Testis (tissue), 3 donors: ENCODE data around the gene COL5A1. TPM values are rescaled to one million over a fixed set of nuclear protein-coding genes. Genes with fewer than 3 reads are reported as not detected.

Experiments
- DNase-seq: peaks from one replicate; pipeline ENCODE4 v3.0.0-alpha.2; 2019
- H3K27ac ChIP-seq, 2 donors: fragments of 200-600 bp; sonication (generic); one replicate each; pipeline ENCODE4 v1.5.1; 2019
- H3K27me3 ChIP-seq: fragments of 200-600 bp; sonication (generic); one replicate; pipeline ENCODE4 v1.5.1; 2019
- H3K36me3 ChIP-seq: fragments of 200-600 bp; sonication (generic); one replicate; pipeline ENCODE4 v1.5.1; 2017; ENCODE audit warnings: low read depth; ENCODE audit errors: missing control alignments
- H3K4me1 ChIP-seq: fragments of 200-600 bp; sonication (generic); one replicate; pipeline ENCODE4 v1.5.1; 2019
- H3K4me3 ChIP-seq, 2 donors: fragments of 200-600 bp; sonication (generic); one replicate each; pipeline ENCODE4 v1.5.1; 2017 to 2019
- H3K9me3 ChIP-seq: fragments of 200-600 bp; sonication (generic); one replicate; pipeline ENCODE4 v1.5.1; 2017
- POLR2A ChIP-seq: fragments of 450-650 bp; IDR thresholded peaks from one replicate; pipeline ENCODE4 v1.6.1; 2017; ENCODE audit warnings: antibody characterized with exemption, mild to moderate bottlenecking, moderate library complexity
- WGBS, 2 donors: methylation state at CpG; one replicate each; pipeline ENCODE4 v1.1.5; 2018; 5-methylcytosine and 5-hydroxymethylcytosine counted together
- intact Hi-C: fragments of 100-400 bp; cut with DNase I; formaldehyde crosslinking; loops from one replicate; pipeline ENCODE4 v1.15.1; 2023; ENCODE audit warnings: low total_unique reads
- polyA plus RNA-seq: library from polyadenylated mRNA; stranded (reverse); fragments of 350-450 nt; fragmentation: Illumina TruSeq; extraction: RNeasy Lipid Tissue Mini Kit (QIAGEN cat#74804); gene quantifications from one replicate; pipeline ENCODE4 v1.2.3, GENCODE V29; 2014; ENCODE audit warnings: low read depth, low replicate concordance; ENCODE audit not compliant: insufficient read depth
- total RNA-seq, 2 donors: library from RNA; depleted of rRNA; stranded (reverse); fragments of >200 nt; gene quantifications; one replicate each; pipeline ENCODE4 v1.2.3, GENCODE V29; 2016
- TF ChIP-seq, protein P1 (sequence below), 3 experiments: fragments of 450-650 bp in 2 of 3; fragments of 200-600 bp in 1 of 3; sonication (generic) in 1 of 3; IDR thresholded peaks; one replicate each; pipeline ENCODE4 v1.5.1; 2016 to 2019; ENCODE audit warnings: antibody characterized with exemption in 3 of 3, mild to moderate bottlenecking in 2 of 3, moderate library complexity in 1 of 3

COL5A1 gene
- total and polyA plus RNA-seq, 3 donors from 2014 or later = 18.5 to 34.3 (median 20.8) TPM

DNA sequence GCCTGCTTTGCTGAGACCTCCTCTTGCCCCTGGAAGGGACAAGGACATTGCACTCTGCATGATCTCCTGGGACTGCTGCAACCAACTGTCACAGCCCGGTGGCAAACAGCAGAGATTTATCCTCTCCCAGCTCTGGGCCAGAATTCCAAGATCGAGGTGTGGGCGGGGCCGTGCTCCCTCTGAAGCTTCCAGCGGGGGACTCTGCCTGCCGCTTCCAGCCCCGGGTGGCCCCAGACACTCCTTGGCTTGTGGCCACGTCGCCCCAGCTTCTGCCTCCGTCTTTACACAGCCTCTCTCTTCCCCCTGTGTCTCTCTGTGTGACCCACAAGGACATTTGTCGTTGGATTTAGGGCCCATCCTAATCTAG lies 67.1 kb downstream of the COL5A1 start:
- Histone ChIP-seq H3K27ac (no peak overlapping the region), H3K9me3 (no peaks in the 10 kb centered on the region), H3K4me3 (no peak overlapping the region), H3K36me3 (no peaks in the 10 kb centered on the region), H3K4me1 (peaks cover 18% of the 10 kb centered on the region), H3K27me3 (no peaks in the 10 kb centered on the region)
- intact Hi-C loops = loop anchor here (10.0 kb wide), 1 partner anchor 1646 kb away; no protein-coding TSS in a partner anchor
- 64 to 69% methylated on average over 9 to 11 of the region's 11 CpGs for WGBS, 2 donors
- DNase-seq = no peak
- TF ChIP-seq POLR2A = no peak
- TF ChIP-seq, protein P1, sequence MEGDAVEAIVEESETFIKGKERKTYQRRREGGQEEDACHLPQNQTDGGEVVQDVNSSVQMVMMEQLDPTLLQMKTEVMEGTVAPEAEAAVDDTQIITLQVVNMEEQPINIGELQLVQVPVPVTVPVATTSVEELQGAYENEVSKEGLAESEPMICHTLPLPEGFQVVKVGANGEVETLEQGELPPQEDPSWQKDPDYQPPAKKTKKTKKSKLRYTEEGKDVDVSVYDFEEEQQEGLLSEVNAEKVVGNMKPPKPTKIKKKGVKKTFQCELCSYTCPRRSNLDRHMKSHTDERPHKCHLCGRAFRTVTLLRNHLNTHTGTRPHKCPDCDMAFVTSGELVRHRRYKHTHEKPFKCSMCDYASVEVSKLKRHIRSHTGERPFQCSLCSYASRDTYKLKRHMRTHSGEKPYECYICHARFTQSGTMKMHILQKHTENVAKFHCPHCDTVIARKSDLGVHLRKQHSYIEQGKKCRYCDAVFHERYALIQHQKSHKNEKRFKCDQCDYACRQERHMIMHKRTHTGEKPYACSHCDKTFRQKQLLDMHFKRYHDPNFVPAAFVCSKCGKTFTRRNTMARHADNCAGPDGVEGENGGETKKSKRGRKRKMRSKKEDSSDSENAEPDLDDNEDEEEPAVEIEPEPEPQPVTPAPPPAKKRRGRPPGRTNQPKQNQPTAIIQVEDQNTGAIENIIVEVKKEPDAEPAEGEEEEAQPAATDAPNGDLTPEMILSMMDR (IDR thresholded peaks at IDR 0.05) = no peak

DNA sequence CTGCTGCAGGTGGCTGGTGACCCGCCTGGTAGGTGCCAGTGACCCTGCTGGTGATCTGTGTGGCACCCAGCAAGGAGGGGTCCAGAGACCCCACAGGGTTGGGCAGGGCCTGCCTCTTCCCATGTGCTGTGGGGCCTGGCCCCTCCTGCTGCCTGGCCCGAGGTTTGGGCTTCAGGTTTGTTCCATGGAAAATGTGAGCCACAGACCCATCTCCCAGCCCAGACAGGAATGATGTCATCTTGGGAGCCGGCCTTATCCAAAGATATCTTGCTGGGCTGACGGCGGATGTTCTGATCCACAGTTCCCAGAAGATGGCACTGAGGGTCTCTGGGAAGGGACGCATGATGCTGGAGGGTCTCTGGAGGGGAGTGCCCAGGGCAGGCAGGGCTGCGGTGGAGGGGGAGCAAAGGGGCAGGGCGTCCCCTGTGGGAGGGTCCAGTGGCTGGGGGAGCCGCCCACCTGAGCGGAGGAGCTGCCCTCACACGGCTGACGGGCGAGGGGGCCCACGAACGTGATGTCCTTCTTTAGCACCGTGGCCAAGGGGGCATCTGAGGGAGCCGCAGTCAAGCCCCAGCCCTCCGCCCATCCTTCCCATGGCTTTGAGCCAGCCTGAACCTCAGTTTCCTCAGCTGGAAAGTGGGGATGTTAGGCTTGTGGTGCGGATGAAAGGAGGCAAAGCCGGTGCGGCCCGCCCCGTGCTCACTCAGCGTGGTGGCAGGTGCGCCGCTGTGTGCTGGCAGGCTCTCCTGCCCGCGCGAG lies 68.1 kb downstream of the COL5A1 start:
- H3K27ac ChIP-seq = no peak overlapping the region
- WGBS, 2 donors = 75 to 82% methylated on average over 17 to 28 of the region's 29 CpGs
- no peaks in the 10 kb centered on the region for H3K27me3 ChIP-seq
- H3K4me1 ChIP-seq = peaks cover 18% of the 10 kb centered on the region
- intact Hi-C loops = loop anchor here (10.0 kb wide), 1 partner anchor 1645 kb away; no protein-coding TSS in a partner anchor
- H3K9me3 ChIP-seq = no peaks in the 10 kb centered on the region
- TF ChIP-seq POLR2A = no peak
- TF ChIP-seq, protein P1 (IDR thresholded peaks at IDR 0.05) = no peak
- no peaks in the 10 kb centered on the region for H3K36me3 ChIP-seq
- no peak overlapping the region for H3K4me3 ChIP-seq
- no peak for DNase-seq

- no peak for DNase-seq
- TF ChIP-seq POLR2A = no peak
- TF ChIP-seq, protein P1 (IDR thresholded peaks at IDR 0.05) = no peak
- Histone ChIP-seq H3K4me1 (peaks cover 18% of the 10 kb centered on the region), H3K9me3 (no peaks in the 10 kb centered on the region), H3K27ac (no peak overlapping the region), H3K4me3 (no peak overlapping the region), H3K27me3 (no peaks in the 10 kb centered on the region), H3K36me3 (no peaks in the 10 kb centered on the region)
- intact Hi-C loops = no loop called here
- 80 to 91% methylated on average over 5 to 8 of the region's 8 CpGs for WGBS, 2 donors
Measured at GRCh38 chr9:134710271-134710540, 68.6 kb downstream of the COL5A1 start.

DNA sequence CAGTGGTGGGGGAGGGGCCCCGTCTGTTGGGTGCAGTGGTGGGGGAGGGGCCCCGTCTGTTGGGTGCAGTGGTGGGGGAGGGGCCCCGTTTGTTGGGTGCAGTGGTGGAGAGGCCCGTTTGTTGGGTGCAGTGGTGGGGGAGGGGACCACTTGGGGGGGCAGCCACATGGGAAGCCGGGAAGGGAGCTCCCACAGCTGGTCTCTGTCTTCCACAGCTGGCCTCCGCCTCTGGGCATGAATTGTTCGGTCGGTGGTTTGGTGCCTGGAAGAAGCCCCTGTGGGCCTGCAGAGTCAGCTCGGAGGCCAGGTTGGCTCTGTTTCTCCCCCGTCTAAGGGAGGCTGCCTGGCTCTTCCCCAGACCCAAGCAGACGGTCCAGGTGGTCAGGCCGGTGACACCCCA lies 69.3 kb downstream of the COL5A1 start:
- Histone ChIP-seq H3K27me3 (no peaks in the 10 kb centered on the region), H3K36me3 (no peaks in the 10 kb centered on the region), H3K4me1 (peaks cover 18% of the 10 kb centered on the region), H3K27ac (no peak overlapping the region), H3K4me3 (no peak overlapping the region), H3K9me3 (no peaks in the 10 kb centered on the region)
- 74 to 100% methylated on average over 2 to 12 of the region's 12 CpGs for WGBS, 2 donors
- no peak for DNase-seq
- no peak for TF ChIP-seq POLR2A
- TF ChIP-seq, protein P1 (IDR thresholded peaks at IDR 0.05) = no peak
- intact Hi-C loops = no loop called here

DNA sequence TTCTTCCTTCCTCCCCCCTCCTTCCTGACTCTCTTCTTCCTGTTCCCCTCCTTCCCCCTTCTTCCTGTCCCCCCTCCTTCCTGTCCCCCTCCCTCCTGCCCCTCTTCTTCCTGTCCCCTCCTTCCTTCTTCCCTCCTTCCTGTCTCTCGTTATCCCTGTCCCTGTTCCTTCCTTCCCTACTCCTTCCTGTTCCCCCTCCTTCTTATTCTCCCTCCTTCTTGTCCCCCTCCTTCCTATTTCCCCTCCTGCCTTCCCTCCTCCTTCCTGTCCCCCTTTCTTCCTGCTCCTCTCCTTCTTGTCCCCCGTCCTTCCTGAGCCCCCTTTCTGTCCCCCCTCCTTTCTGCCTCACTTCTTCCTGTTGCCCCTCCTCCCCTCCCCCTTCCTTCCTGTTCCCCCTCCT lies 70.6 kb downstream of the COL5A1 start:
- Histone ChIP-seq H3K9me3 (no peaks in the 10 kb centered on the region), H3K36me3 (no peaks in the 10 kb centered on the region), H3K4me1 (peaks cover 10% of the 10 kb centered on the region), H3K27ac (no peak overlapping the region), H3K4me3 (no peak overlapping the region), H3K27me3 (no peaks in the 10 kb centered on the region)
- intact Hi-C loops = no loop called here
- TF ChIP-seq, protein P1 (IDR thresholded peaks at IDR 0.05) = no peak
- TF ChIP-seq POLR2A = no peak
- no peak for DNase-seq
- 70 to 76% methylated on average over 2 of the region's 2 CpGs for WGBS, 2 donors
